ENCODE results near the gene OR51A7. TPM values are rescaled to one million over a fixed set of nuclear protein-coding genes. Genes with fewer than 3 reads are reported as not detected.

OR51A7 gene
- total and polyA plus RNA-seq, 2 donors (not counting 1 experiment from before 2014, with no cell fraction given): not detected

- Histone ChIP-seq H4K20me1 (ENCODE audit: control insufficient read depth, insufficient read depth, low read length, poor library complexity, severe bottlenecking) (no peaks in the 10 kb centered on the region), H3K4me3 (ENCODE audit: control extremely low read depth in 1 of 5, extremely low read depth in 1 of 5, insufficient read depth in 1 of 5, low read depth in 2 of 5, low read length in 4 of 5) (no peak overlapping the region), H3K79me2 (ENCODE audit: control insufficient read depth, insufficient read depth, low read length) (no peaks in the 10 kb centered on the region), H3K4me1 (ENCODE audit: control insufficient read depth in 2 of 2, insufficient read depth in 2 of 2, low read length in 2 of 2) (no peaks in the 10 kb centered on the region), H2AFZ (ENCODE audit: insufficient read depth, low read depth, low read length, poor library complexity, severe bottlenecking) (no peak overlapping the region), H3K36me3 (replicated peaks in 1 of 2; ENCODE audit: control extremely low read depth in 1 of 2, control insufficient read depth in 1 of 2, extremely low read depth in 1 of 2, insufficient read depth in 2 of 2, low read length in 1 of 2) (no peaks in the 10 kb centered on the region), H3K27ac (ENCODE audit: low read length in 2 of 2) (no peak overlapping the region), H3K9ac (ENCODE audit: low read length) (no peak overlapping the region), H3K27me3 (replicated peaks in 1 of 4; ENCODE audit: control extremely low read depth in 1 of 4, control insufficient read depth in 3 of 4, insufficient read depth in 4 of 4, low read length in 3 of 4) (peaks cover 0 to 2% (median 0%) of the 10 kb centered on the region in 4 experiments), H3K9me3 (ENCODE audit: control extremely low read depth in 1 of 3, control insufficient read depth in 2 of 3, insufficient read depth in 1 of 3, low read length in 2 of 3) (no peaks in the 10 kb centered on the region), H3K4me2 (replicated peaks; ENCODE audit: low read depth, low read length, poor library complexity, severe bottlenecking) (no peak overlapping the region)
- H3K9me3 Mint-ChIP-seq (ENCODE audit: insufficient read depth): no peaks in the 10 kb centered on the region
- TF ChIP-seq EZH2 (IDR thresholded peaks at IDR 0.05; ENCODE audit: borderline replicate concordance, insufficient read depth, low read depth, low read length, poor library complexity, severe bottlenecking) (no peak), CTCF (IDR thresholded peaks at IDR 0.05) (no peak)
- no CpG with 5 or more reads among the region's 1 CpG for WGBS (ENCODE audit: insufficient coverage)
- CTCF ChIA-PET: no interaction called here
- ATAC-seq (ENCODE audit: low read depth): no peak
- peaks cover 16% of the 10 kb centered on the region for H3K27me3 Mint-ChIP-seq
- H3K4me1 Mint-ChIP-seq: no peaks in the 10 kb centered on the region
- no peak overlapping the region for H3K27ac Mint-ChIP-seq
- H3K4me3 Mint-ChIP-seq: no peak overlapping the region
- DNase-seq: no peak
- POLR2A ChIA-PET: no interaction called here
- intact Hi-C loops (cut with micrococcal nuclease): no loop called here
These were observed 11.5 kb upstream of the OR51A7 start for GRCh38 chr11:4891996-4892640.

- CTCF ChIA-PET: no interaction called here
- DNase-seq (no peak), ATAC-seq (ENCODE audit: low read depth) (no peak)
- no peaks in the 10 kb centered on the region for H3K27me3 ChIP-seq (replicated peaks in 1 of 4; ENCODE audit: control extremely low read depth in 1 of 4, control insufficient read depth in 3 of 4, insufficient read depth in 4 of 4, low read length in 3 of 4)
- H3K4me2 ChIP-seq (replicated peaks; ENCODE audit: low read depth, low read length, poor library complexity, severe bottlenecking): no peak overlapping the region
- no peak overlapping the region for H3K9ac ChIP-seq (ENCODE audit: low read length)
- TF ChIP-seq CTCF (IDR thresholded peaks at IDR 0.05) (no peak), EZH2 (IDR thresholded peaks at IDR 0.05; ENCODE audit: borderline replicate concordance, insufficient read depth, low read depth, low read length, poor library complexity, severe bottlenecking) (no peak)
- POLR2A ChIA-PET: no interaction called here
- H3K27ac ChIP-seq (ENCODE audit: low read length in 2 of 2): no peak overlapping the region
- H2AFZ ChIP-seq (ENCODE audit: insufficient read depth, low read depth, low read length, poor library complexity, severe bottlenecking): no peak overlapping the region
- Mint-ChIP-seq H3K27ac (no peak overlapping the region), H3K9me3 (ENCODE audit: insufficient read depth) (no peaks in the 10 kb centered on the region), H3K4me1 (no peaks in the 10 kb centered on the region), H3K27me3 (no peaks in the 10 kb centered on the region), H3K4me3 (no peak overlapping the region)
- H4K20me1 ChIP-seq (ENCODE audit: control insufficient read depth, insufficient read depth, low read length, poor library complexity, severe bottlenecking): no peaks in the 10 kb centered on the region
- no peaks in the 10 kb centered on the region for H3K9me3 ChIP-seq (ENCODE audit: control extremely low read depth in 1 of 3, control insufficient read depth in 2 of 3, insufficient read depth in 1 of 3, low read length in 2 of 3)
- no peaks in the 10 kb centered on the region for H3K4me1 ChIP-seq (ENCODE audit: control insufficient read depth in 2 of 2, insufficient read depth in 2 of 2, low read length in 2 of 2)
- no peaks in the 10 kb centered on the region for H3K36me3 ChIP-seq (replicated peaks in 1 of 2; ENCODE audit: control extremely low read depth in 1 of 2, control insufficient read depth in 1 of 2, extremely low read depth in 1 of 2, insufficient read depth in 2 of 2, low read length in 1 of 2)
- H3K4me3 ChIP-seq (ENCODE audit: control extremely low read depth in 1 of 5, extremely low read depth in 1 of 5, insufficient read depth in 1 of 5, low read depth in 2 of 5, low read length in 4 of 5): no peak overlapping the region
- intact Hi-C loops (cut with micrococcal nuclease): no loop called here
- no peaks in the 10 kb centered on the region for H3K79me2 ChIP-seq (ENCODE audit: control insufficient read depth, insufficient read depth, low read length)
These were observed 13.0 kb downstream of the OR51A7 start for GRCh38 chr11:4916581-4916980.

All from B cell (primary cell).